DMS53 (cell line): ENCODE data around the gene PARM1.

ENCODE experiments used
- DNase-seq: peaks from one replicate; lab custom pipeline; 2025; lab: John Stamatoyannopoulos, UW

PARM1 gene

GRCh38 chr4:75087416-75087815, 154.5 kb downstream of the PARM1 start:
- DNase-seq, result no peak

GRCh38 chr4:75087865-75088264, 154.9 kb downstream of the PARM1 start:
- no peak for DNase-seq

- no peak for DNase-seq
Measured at GRCh38 chr4:75089206-75089605, 156.3 kb downstream of the PARM1 start.

DNA sequence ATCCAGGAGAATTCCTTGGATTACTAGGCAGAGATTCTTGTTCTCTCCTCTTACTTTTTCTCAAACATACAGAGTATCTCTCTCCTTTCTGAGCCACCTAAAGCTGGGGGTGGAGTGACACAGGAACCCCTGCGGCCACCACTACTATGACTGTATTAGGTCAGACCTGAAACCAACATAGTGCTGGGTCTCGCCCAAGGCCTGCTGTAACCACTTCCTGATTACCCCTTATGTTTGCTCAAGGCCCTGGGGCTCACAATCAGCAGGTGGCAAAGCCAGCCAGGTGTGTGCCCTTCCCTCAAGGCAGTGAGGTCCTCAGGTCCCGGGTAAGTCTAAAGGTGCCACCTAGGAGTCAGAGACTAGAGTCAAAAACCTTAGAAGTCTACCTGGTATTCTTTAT, 166.4 kb downstream of the PARM1 start:
- peak; percentile 90 for DNase-seq
